Placental epithelial cell (primary cell): ENCODE results near the gene CACNA2D2. TPM values are rescaled to one million over a fixed set of nuclear protein-coding genes. Genes with fewer than 3 reads are reported as not detected.

Source experiments
- small RNA-seq: library from RNA; depleted of rRNA; stranded (forward); fragments of <200 nt; gene quantifications from one replicate; pipeline ENCODE3, GENCODE V24; 2012
- total RNA-seq: library from RNA; depleted of rRNA; stranded (reverse); fragments of >200 nt; gene quantifications from 2 replicates; pipeline ENCODE4 v1.2.3, GENCODE V29; 2012

Gene CACNA2D2
- total RNA-seq, result 0.39 TPM in 1 of 2 replicates, not detected in the other

DNA sequence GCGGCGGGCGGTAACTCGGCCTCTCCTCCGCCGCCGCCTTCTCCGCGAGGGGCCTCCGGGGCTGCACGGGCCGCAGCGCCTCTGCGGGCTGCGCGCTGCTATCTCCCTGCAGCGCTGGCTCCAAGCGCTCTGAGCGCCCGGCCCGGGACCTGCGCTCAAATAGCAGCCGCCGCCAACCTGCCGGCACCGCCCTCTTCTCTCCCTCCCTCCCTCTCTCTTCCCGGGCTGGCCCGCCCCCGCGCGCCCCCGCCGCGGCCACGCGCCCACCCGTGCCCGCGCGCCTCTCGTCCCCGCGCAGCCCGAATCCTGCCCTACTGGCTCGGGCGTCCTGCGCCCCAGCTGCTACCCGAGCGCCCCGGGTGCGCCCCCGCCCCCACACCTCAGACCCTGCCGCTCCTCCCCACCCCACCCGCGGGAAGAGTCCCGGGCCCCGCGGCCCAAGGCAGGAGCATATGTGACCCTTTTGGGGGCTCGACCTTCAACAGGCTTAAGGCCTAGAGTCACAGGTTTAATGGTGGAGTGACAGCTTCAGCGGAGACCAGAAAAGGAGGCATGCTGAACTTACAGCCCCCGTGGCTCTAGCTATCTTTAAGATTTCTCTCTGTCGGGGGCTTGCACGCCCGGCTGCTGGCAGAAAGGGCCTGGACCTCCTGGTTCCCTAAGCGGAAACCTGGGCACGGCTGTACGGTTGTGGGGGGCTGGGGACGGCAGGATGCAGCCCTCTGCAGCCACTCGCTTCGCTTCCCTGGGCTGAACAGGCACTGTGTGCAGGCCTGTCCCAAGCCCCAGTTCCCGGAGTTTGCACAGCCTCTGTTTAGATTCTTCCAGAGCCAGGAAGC lies at the start of gene CACNA2D2:
Gene CACNA2D2, minus strand, starts transcription at position 131 of the 839 bp plus-strand sequence. CDS start 211 bp downstream, outside the sequence.

DNA sequence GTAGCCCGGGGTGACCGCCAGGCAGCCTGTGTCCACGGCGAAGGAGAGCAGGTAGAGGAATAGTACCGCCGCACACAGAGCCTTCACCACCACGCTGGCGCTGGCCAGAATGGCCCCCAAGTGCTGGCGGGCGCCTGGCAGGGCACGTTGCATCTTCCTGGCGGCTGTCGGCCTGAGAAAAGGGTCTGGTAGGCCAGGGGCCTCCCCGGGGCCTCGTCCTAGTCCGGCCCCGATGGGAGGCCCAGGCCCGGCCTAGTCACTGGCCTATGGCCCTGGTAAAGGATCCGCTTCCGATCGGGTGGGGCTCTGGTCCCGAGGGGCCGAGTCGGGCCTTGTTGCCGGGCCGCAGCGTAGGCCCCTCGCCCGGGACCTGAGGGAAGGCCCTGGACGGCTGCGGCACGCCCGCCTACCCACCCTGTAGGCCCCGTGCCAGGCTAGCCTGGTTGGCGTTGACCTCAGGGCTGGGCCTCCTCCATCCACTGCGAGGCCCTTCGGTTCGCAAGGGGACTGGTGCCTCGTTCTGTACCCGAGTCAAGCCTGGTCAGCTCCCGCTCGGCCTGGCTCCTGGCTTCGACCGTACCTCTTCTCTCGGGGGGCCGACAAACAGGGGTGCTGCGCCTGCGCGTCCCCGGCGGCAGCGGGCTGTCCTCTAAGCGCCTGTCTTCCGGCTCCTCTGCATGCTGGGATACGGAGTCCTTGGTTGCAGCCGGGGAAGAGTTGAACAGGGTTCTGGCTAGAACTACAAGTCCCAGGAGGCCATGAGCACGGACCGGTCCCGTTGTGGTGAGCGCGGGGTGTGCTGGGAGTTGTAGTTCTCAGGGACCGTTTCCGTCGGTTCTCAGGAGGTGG lies 144.3 kb downstream of the CACNA2D2 start, which contains the start of gene TMEM115:
Gene TMEM115, minus strand, starts transcription at position 611 of the 849 bp plus-strand sequence. Its CDS starts 458 bp downstream, at position 153.

DNA sequence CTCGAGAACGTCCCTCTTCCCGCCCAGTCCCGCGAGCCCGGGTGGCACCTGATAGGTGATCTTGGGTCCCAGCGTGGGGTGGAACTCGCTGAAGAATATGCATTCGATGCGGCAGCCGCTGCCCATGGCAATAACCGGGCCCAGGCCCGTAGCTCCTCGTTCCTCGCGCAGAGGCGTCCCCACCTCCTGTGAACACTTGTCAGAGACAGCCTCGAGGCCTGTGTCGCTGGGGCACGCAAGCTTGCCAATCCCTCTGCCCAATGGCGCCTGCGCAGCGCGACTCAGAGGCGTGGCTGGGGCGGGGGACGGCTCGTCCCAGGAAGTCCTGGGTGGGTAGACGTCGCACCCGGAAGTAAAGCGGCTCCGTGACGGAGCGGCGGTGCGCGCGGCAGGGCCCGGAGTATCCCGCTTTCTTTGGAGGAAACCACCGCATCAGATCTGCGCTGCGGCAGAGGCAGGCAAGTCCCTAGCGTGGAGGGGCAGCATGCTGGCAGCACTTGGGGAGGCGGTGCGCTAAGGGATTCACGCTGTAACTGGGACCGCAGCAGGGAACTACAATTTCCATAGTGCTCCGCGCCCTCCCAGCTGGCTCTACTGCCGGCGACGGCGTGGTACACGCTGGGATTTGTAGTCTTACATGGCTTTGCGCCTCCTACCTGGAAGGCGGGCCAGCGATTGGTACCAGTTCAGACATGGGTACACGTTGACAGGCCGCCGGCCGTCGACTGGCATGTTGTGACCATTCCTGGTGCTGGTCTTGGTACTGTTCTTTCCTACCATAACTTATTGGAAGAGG lies 152.7 kb downstream of the CACNA2D2 start, which contains the start of the genes CYB561D2 and NPRL2:
Gene CYB561D2, plus strand, starts transcription at position 336 of the 796 bp plus-strand sequence. CDS start 572 bp downstream, outside the sequence.
Gene NPRL2, minus strand, starts transcription at position 249 of the 796 bp plus-strand sequence. Its CDS starts 123 bp downstream, at position 126.

DNA sequence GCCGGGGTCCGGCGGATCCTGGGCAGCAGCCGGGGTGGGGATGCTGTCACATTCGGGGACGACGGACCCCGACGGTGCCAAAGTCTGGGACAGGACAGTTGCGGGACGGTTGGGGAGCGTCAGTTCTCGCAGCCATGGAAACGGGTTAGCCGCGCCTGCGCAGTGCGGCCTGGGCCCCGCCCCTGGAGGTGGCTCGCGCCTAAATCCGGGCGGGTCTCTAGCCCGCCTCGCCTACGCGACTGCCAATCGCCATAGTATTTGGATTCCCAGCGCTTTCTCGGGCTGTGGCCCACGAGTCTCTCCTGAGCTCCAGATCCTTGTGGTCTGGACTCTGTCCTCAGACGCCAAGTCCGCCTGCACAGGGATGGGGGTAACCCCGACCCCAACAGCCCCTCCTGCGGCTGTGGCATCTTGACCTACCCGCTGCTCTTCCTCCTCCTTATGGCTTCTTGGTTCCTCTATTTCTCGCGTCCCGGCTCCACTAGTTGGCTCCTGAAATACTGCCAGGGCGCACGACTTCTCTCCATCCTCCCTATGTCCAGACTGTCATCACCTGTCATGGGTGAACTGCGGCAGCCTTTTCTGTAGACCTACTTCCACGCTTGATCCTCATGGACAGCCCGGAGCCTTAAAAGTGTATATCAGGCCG lies 157.7 kb downstream of the CACNA2D2 start, which contains the start of gene ZMYND10:
Gene ZMYND10, minus strand, starts transcription at position 147 of the 649 bp plus-strand sequence. CDS start 153 bp downstream, outside the sequence.

DNA sequence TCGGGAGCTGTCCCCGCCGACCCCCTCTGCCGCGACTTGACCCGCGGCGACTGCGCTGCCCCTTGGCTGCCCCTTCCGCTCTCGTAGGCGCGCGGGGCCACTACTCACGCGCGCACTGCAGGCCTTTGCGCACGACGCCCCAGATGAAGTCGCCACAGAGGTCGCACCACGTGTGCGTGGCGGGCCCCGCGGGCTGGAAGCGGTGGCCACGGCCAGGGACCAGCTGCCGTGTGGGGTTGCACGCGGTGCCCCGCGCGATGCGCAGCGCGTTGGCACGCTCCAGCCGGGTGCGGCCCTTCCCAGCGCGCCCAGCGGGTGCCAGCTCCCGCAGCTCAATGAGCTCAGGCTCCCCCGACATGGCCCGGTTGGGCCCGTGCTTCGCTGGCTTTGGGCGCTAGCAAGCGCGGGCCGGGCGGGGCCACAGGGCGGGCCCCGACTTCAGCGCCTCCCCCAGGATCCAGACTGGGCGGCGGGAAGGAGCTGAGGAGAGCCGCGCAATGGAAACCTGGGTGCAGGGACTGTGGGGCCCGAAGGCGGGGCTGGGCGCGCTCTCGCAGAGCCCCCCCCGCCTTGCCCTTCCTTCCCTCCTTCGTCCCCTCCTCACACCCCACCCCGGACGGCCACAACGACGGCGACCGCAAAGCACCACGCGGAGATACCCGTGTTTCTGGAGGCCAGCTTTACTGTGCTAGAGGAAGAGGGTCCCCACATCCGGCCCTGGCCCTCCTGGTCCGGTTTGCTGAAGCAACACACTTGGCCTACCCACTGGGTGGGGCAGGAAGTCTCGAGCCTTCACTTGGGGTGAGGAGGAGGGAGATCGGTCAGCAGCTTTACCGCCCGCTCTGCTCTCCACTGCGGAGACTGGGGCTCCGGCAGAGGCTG lies 162.7 kb downstream of the CACNA2D2 start, which contains the start of gene RASSF1:
Gene RASSF1, minus strand, starts transcription at position 389 of the 882 bp plus-strand sequence. Its CDS starts 31 bp downstream, at position 358.

DNA sequence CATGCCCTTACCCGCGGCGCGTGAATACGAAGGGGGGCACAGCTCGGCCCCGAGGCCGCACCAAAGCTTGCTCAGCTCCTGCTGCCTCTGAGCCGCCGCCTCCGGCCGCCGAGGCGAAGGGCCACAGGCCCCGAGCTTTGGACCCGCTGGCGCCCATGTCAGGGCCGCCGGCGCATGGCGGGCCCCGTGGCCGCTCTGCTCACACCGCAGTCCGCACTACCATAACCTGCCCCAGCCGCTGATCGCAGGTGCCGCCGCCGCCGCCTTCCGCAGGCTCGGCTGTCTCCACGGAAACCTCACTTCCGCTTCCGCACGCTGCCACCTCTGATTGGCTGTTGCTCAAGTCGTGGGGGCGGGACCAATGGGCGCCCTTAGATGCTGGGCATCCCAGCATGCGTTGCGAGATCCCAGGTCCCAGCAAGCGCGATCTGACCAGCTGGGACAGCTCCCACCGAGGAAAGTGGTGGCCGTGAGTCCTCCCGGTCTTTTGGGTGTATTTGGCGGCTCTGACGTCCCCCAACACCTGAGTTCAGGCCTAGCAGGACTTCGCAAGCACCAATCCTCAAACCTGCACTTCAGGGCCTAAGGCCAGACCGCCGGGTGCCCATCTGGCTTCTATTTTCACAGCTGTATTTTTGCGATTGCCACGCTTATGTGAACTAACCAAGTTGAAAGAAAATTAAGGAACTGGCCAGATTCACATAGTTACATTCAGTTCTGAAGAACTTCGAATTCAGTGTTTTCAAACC lies 175.3 kb downstream of the CACNA2D2 start, which contains the start of gene TUSC2:
Gene TUSC2, minus strand, starts transcription at position 281 of the 749 bp plus-strand sequence. Its CDS starts 124 bp downstream, at position 157.

DNA sequence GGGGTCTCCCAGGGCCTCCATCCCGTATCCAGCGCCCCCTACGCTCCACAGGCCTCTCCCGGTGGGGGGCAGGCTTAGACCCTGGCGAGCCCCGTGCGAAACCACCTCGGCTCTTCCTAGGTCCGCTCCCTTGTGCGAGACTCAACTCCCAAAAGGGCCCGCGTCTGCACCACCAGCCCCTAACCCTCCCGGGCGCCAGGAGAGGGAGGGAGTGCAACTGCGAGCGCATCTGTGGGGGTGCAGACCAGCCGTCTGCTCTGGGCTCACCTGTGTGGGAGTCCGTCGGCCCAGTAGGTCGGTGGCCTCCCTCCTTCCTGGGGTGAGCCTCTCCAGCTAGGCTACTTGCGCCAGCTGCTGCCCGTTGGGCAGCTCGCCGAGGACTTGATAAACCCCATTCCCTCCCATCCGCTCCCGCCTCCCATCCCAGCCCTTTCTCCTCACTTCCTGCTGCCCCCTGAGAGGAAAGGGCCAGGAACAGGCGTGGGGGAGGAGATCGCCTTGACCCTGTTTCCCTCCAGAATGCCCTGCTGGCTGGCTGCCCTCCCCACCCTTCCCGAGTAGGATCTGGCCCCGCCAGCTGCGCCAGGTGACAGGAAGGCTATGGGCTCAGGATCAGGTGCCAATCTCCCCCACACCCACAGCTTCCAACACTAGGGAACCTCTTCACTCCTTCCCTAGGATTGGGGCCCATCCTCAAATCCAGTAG lies 180.9 kb downstream of the CACNA2D2 start, which contains the start of gene HYAL2:
Gene HYAL2, minus strand, starts transcription at position 360 of the 706 bp plus-strand sequence. CDS start 2,256 bp downstream, outside the sequence.

Small RNA genes lying within 50 kb of the gene (small RNA-seq; reads per million reads assigned to genes)
- gene RNA5SP131, result 0.43 reads per million, percentile 21 among the genes with 10 or more reads in this experiment

Other genes with a start within 250 kb of the CACNA2D2 start
- gene SEMA3B, start 234.5 kb downstream of the CACNA2D2 start, total RNA-seq, result 11.8 and 14.9 TPM in 2 replicates
- not detected in 2 replicates for gene LSMEM2, start 224.5 kb downstream of the CACNA2D2 start, total RNA-seq
- gene IFRD2, start 211.2 kb downstream of the CACNA2D2 start, total RNA-seq, result 40.0 and 71.8 TPM in 2 replicates
- gene HYAL3, start 204.2 kb downstream of the CACNA2D2 start, total RNA-seq, result 5.9 and 12.1 TPM in 2 replicates
- gene NAA80, start 204.2 kb downstream of the CACNA2D2 start, total RNA-seq, result 13.7 and 16.9 TPM in 2 replicates
- 2.4 and 4.2 TPM in 2 replicates for gene HYAL1, start 200.1 kb downstream of the CACNA2D2 start, total RNA-seq
- gene HYAL2, start 180.9 kb downstream of the CACNA2D2 start, total RNA-seq, result 89.9 and 110 TPM in 2 replicates
- gene TUSC2, start 175.4 kb downstream of the CACNA2D2 start, total RNA-seq, result 16.9 and 29.1 TPM in 2 replicates
- gene RASSF1, start 162.8 kb downstream of the CACNA2D2 start, total RNA-seq, result 13.9 and 22.4 TPM in 2 replicates
- gene ZMYND10, start 157.9 kb downstream of the CACNA2D2 start, total RNA-seq, result 0.33 and 1.6 TPM in 2 replicates
- gene NPRL2, start 152.9 kb downstream of the CACNA2D2 start, total RNA-seq, result 29.1 and 38.5 TPM in 2 replicates
- gene CYB561D2, start 152.8 kb downstream of the CACNA2D2 start, total RNA-seq, result 31.0 and 32.9 TPM in 2 replicates
- 66.7 and 76.6 TPM in 2 replicates for gene TMEM115, start 144.1 kb downstream of the CACNA2D2 start, total RNA-seq
- 4.3 and 7.4 TPM in 2 replicates for gene C3orf18, start 64.1 kb upstream of the CACNA2D2 start, total RNA-seq
- 13.0 and 16.1 TPM in 2 replicates for gene HEMK1, start 65.9 kb upstream of the CACNA2D2 start, total RNA-seq
- gene CISH, start 108.1 kb upstream of the CACNA2D2 start, total RNA-seq, result 1.5 and 3.9 TPM in 2 replicates
- 23.9 and 54.4 TPM in 2 replicates for gene MAPKAPK3, start 113.5 kb upstream of the CACNA2D2 start, total RNA-seq
- 1.5 and 1.6 TPM in 2 replicates for gene DOCK3, start 171.3 kb upstream of the CACNA2D2 start, total RNA-seq